Astrocyte of the cerebellum (primary cell): ENCODE measurements around the gene ALOXE3.

ENCODE experiments used
- DNase-seq: peaks from one replicate; pipeline ENCODE4 v3.0.0-alpha.2; 2011; ENCODE audit warnings: low read depth
- H3K4me3 ChIP-seq: 2 replicates; pipeline ENCODE4 v1.5.1; 2011; ENCODE audit warnings: mild to moderate bottlenecking, low read depth, low read length, moderate library complexity
- CTCF ChIP-seq: IDR thresholded peaks from 2 replicates; pipeline ENCODE4 v1.5.1; 2012; ENCODE audit warnings: low read length, low read depth, moderate library complexity, mild to moderate bottlenecking; ENCODE audit errors: missing control alignments
- in situ Hi-C: cut with HindIII; loops from 2 replicates; pipeline ENCODE4 v1.10.0; 2017; ENCODE audit warnings: low sequenced_read_pairs

Gene ALOXE3

GRCh38 chr17:8060274-8060673, 58.0 kb downstream of the ALOXE3 start:
- peak; percentile 56 for DNase-seq
- no peak overlapping the region for H3K4me3 ChIP-seq
- in situ Hi-C loops: no loop called here
- peak; percentile 62 for TF ChIP-seq CTCF

GRCh38 chr17:8059131-8059530, 59.2 kb downstream of the ALOXE3 start:
- H3K4me3 ChIP-seq: no peak overlapping the region

GRCh38 chr17:8057691-8058114, 60.6 kb downstream of the ALOXE3 start:
- in situ Hi-C loops: loop anchor here (5.0 to 10.0 kb wide), 2 partner anchors 40 to 57 kb away; partner anchors contain the start of gene ALOXE3
- peak; percentile 67 for DNase-seq
- no peak overlapping the region for H3K4me3 ChIP-seq
- TF ChIP-seq CTCF: peak; percentile 73

More at GRCh38 chr17:8059131-8059530, 59.2 kb downstream of the ALOXE3 start:
- no peak for DNase-seq
- TF ChIP-seq CTCF: no peak
- in situ Hi-C loops: loop anchor here (5.0 to 10.0 kb wide), 2 partner anchors 42 to 56 kb away; partner anchors contain the start of gene ALOXE3

GRCh38 chr17:8056976-8057625, 61.2 kb downstream of the ALOXE3 start:
- H3K4me3 ChIP-seq: no peak overlapping the region
- DNase-seq: no peak
- no peak for TF ChIP-seq CTCF
- in situ Hi-C loops: loop anchor here (5.0 to 10.0 kb wide), 2 partner anchors 40 to 58 kb away; partner anchors contain the start of gene ALOXE3

GRCh38 chr17:8056232-8056975, 61.9 kb downstream of the ALOXE3 start:
- no peak overlapping the region for H3K4me3 ChIP-seq
- TF ChIP-seq CTCF: no peak
- in situ Hi-C loops: loop anchor here (5.0 to 10.0 kb wide), 2 partner anchors 39 to 58 kb away; partner anchors contain the start of gene ALOXE3
- DNase-seq: peak; percentile 76

- no peak overlapping the region for H3K4me3 ChIP-seq
- in situ Hi-C loops: loop anchor here (5.0 to 10.0 kb wide), 2 partner anchors 39 to 59 kb away; partner anchors contain the start of gene ALOXE3
- TF ChIP-seq CTCF: no peak
Observed at GRCh38 chr17:8055851-8056231, 62.5 kb downstream of the ALOXE3 start.

More at GRCh38 chr17:8055851-8056231, 62.5 kb downstream of the ALOXE3 start:
- DNase-seq: no peak
